Osteoblast (primary cell): ENCODE measurements around the gene PRICKLE1. TPM values are rescaled to one million over a fixed set of nuclear protein-coding genes. Genes with fewer than 3 reads are reported as not detected.

Source experiments
- DNase-seq: peaks from one replicate; pipeline ENCODE4 v3.0.0; 2011; ENCODE audit warnings: low spot score, mixed read lengths; ENCODE audit not compliant: insufficient read length; ENCODE audit errors: missing footprints
- H2AFZ ChIP-seq: 2 replicates; pipeline ENCODE4 v1.6.0; 2011; ENCODE audit warnings: mild to moderate bottlenecking, low read length
- H3K27ac ChIP-seq: 2 replicates; pipeline ENCODE4 v1.5.1; 2011; ENCODE audit warnings: mild to moderate bottlenecking, low read depth, low read length, moderate library complexity
- H3K27me3 ChIP-seq: 2 replicates; pipeline ENCODE4 v1.6.0; 2012; ENCODE audit warnings: mild to moderate bottlenecking, control low read depth, inconsistent platforms, low read length, moderate library complexity; ENCODE audit not compliant: insufficient read depth
- H3K36me3 ChIP-seq: 2 replicates; pipeline ENCODE4 v1.5.1; 2011; ENCODE audit warnings: mild to moderate bottlenecking, low read length, control low read depth, moderate library complexity; ENCODE audit not compliant: insufficient read depth
- H3K4me1 ChIP-seq: 2 replicates; pipeline ENCODE4 v1.5.1; 2011; ENCODE audit warnings: mild to moderate bottlenecking, low read length, control low read depth, moderate library complexity; ENCODE audit not compliant: insufficient read depth
- H3K4me2 ChIP-seq: 2 replicates; pipeline ENCODE4 v1.6.0; 2011; ENCODE audit warnings: mild to moderate bottlenecking, low read length; ENCODE audit not compliant: insufficient read depth
- H3K4me3 ChIP-seq: fragments of 200-600 bp; sonication (generic); 3 replicates; pipeline ENCODE4 v1.5.1; 2012; ENCODE audit warnings: mild to moderate bottlenecking, low read length, inconsistent platforms; ENCODE audit not compliant: insufficient read depth
- H3K79me2 ChIP-seq: 2 replicates; pipeline ENCODE4 v1.6.0; 2012; ENCODE audit warnings: mild to moderate bottlenecking, low read length, control low read depth, inconsistent platforms; ENCODE audit not compliant: insufficient read depth
- H3K9me3 ChIP-seq: 2 replicates; pipeline ENCODE4 v1.5.1; 2011; ENCODE audit warnings: low read depth, low read length, control low read depth
- H4K20me1 ChIP-seq: 2 replicates; pipeline ENCODE4 v1.6.0; 2012; ENCODE audit warnings: mild to moderate bottlenecking, low read length, control low read depth; ENCODE audit not compliant: insufficient read depth
- CTCF ChIP-seq: IDR thresholded peaks from 2 replicates; pipeline ENCODE4 v1.5.1; 2011; ENCODE audit warnings: mild to moderate bottlenecking, low read depth, low read length, moderate library complexity; ENCODE audit errors: extremely low read depth
- total RNA-seq: library from RNA; depleted of rRNA; stranded (reverse); fragments of >200 nt; gene quantifications from 2 replicates; pipeline ENCODE4 v1.2.3, GENCODE V29; 2012

PRICKLE1 gene
- total RNA-seq, 1 donor = 13.0 TPM

- Histone ChIP-seq H3K4me3 (no peak overlapping the region), H3K36me3 (peaks cover 8% of the 10 kb centered on the region), H3K4me1 (no peaks in the 10 kb centered on the region), H4K20me1 (peaks cover 42% of the 10 kb centered on the region), H3K9me3 (no peaks in the 10 kb centered on the region), H3K79me2 (no peaks in the 10 kb centered on the region), H3K27me3 (no peaks in the 10 kb centered on the region), H2AFZ (no peak overlapping the region), H3K27ac (no peak overlapping the region), H3K4me2 (no peak overlapping the region)
- TF ChIP-seq CTCF = no peak
- no peak for DNase-seq
These were observed 78.7 kb downstream of the PRICKLE1 start for GRCh38 chr12:42510823-42511222.

- no peak for DNase-seq
- no peaks in the 10 kb centered on the region for H3K9me3 ChIP-seq
- H3K79me2 ChIP-seq = no peaks in the 10 kb centered on the region
- no peak for TF ChIP-seq CTCF
- H3K4me3 ChIP-seq = no peak overlapping the region
- H3K27me3 ChIP-seq = no peaks in the 10 kb centered on the region
- H3K4me2 ChIP-seq = no peak overlapping the region
- peaks cover 45% of the 10 kb centered on the region for H4K20me1 ChIP-seq
- H3K4me1 ChIP-seq = no peaks in the 10 kb centered on the region
- H3K27ac ChIP-seq = no peak overlapping the region
- no peak overlapping the region for H2AFZ ChIP-seq
- peaks cover 8% of the 10 kb centered on the region for H3K36me3 ChIP-seq
These were observed 80.6 kb downstream of the PRICKLE1 start for GRCh38 chr12:42508913-42509460.

GRCh38 chr12:42507565-42507964, 82.0 kb downstream of the PRICKLE1 start:
- Histone ChIP-seq H3K27ac (no peak overlapping the region), H3K79me2 (no peaks in the 10 kb centered on the region), H3K27me3 (no peaks in the 10 kb centered on the region), H4K20me1 (peaks cover 46% of the 10 kb centered on the region), H3K36me3 (peaks cover 4% of the 10 kb centered on the region), H2AFZ (no peak overlapping the region), H3K4me1 (no peaks in the 10 kb centered on the region), H3K4me2 (no peak overlapping the region), H3K9me3 (no peaks in the 10 kb centered on the region), H3K4me3 (no peak overlapping the region)
- no peak for TF ChIP-seq CTCF
- no peak for DNase-seq

GRCh38 chr12:42507081-42507480, 82.5 kb downstream of the PRICKLE1 start:
- H3K36me3 ChIP-seq = peaks cover 3% of the 10 kb centered on the region
- H3K4me3 ChIP-seq = no peak overlapping the region
- H4K20me1 ChIP-seq = peaks cover 46% of the 10 kb centered on the region
- no peaks in the 10 kb centered on the region for H3K9me3 ChIP-seq
- H2AFZ ChIP-seq = no peak overlapping the region
- H3K27ac ChIP-seq = no peak overlapping the region
- no peaks in the 10 kb centered on the region for H3K4me1 ChIP-seq
- no peak overlapping the region for H3K4me2 ChIP-seq
- TF ChIP-seq CTCF = no peak
- H3K79me2 ChIP-seq = no peaks in the 10 kb centered on the region
- no peak for DNase-seq
- no peaks in the 10 kb centered on the region for H3K27me3 ChIP-seq
